Measurements from ENCODE around the gene HPSE2.
"Not testable (repeated sequence)": the region's sequence is repeated elsewhere in the genome, so short reads cannot be mapped to it uniquely, and the experiment has no call there.

HPSE2 gene

GRCh38 chr10:98921316-98921715, 314.3 kb downstream of the HPSE2 start:
- DNase-seq (ENCODE audit: low read depth in 2 of 3, low spot score in 1 of 3): no peak

GRCh38 chr10:98920807-98921206, 314.8 kb downstream of the HPSE2 start:
- DNase-seq (ENCODE audit: low read depth in 2 of 3, low spot score in 1 of 3): no peak

GRCh38 chr10:98920360-98920759, 315.3 kb downstream of the HPSE2 start:
- DNase-seq (ENCODE audit: low read depth in 2 of 3, low spot score in 1 of 3): no peak

- DNase-seq (ENCODE audit: low read depth in 2 of 3, low spot score in 1 of 3): no peak
These were observed 315.8 kb downstream of the HPSE2 start for GRCh38 chr10:98919899-98920298.

GRCh38 chr10:98917828-98918227, 317.8 kb downstream of the HPSE2 start:
- no peak for DNase-seq (ENCODE audit: low read depth in 2 of 3, low spot score in 1 of 3)

- DNase-seq (ENCODE audit: low read depth in 2 of 3, low spot score in 1 of 3): no peak
These were observed 319.0 kb downstream of the HPSE2 start for GRCh38 chr10:98916526-98917125.

GRCh38 chr10:98915911-98916310, 319.7 kb downstream of the HPSE2 start:
- DNase-seq (ENCODE audit: low read depth in 2 of 3, low spot score in 1 of 3): no peak

- no peak for DNase-seq (ENCODE audit: low read depth in 2 of 3, low spot score in 1 of 3)
These were observed 325.1 kb downstream of the HPSE2 start for GRCh38 chr10:98910546-98910945.

- DNase-seq (ENCODE audit: low read depth in 2 of 3, low spot score in 1 of 3): no peak
These were observed 325.6 kb downstream of the HPSE2 start for GRCh38 chr10:98910048-98910447.

- DNase-seq (ENCODE audit: low read depth in 2 of 3, low spot score in 1 of 3): no peak
These were observed 326.8 kb downstream of the HPSE2 start for GRCh38 chr10:98908868-98909267.

GRCh38 chr10:98908247-98908646, 327.4 kb downstream of the HPSE2 start:
- DNase-seq (ENCODE audit: low read depth in 2 of 3, low spot score in 1 of 3): not testable (repeated sequence)

- DNase-seq (ENCODE audit: low read depth in 2 of 3, low spot score in 1 of 3): no peak
These were observed 334.1 kb downstream of the HPSE2 start for GRCh38 chr10:98901441-98902110.

GRCh38 chr10:98899018-98899417, 336.6 kb downstream of the HPSE2 start:
- no peak for DNase-seq (ENCODE audit: low read depth in 2 of 3, low spot score in 1 of 3)

GRCh38 chr10:98892523-98892922, 343.1 kb downstream of the HPSE2 start:
- no peak for DNase-seq (ENCODE audit: low read depth in 2 of 3, low spot score in 1 of 3)

GRCh38 chr10:98886686-98887085, 349.0 kb downstream of the HPSE2 start:
- DNase-seq (ENCODE audit: low read depth in 2 of 3, low spot score in 1 of 3): no peak

GRCh38 chr10:98885378-98885777, 350.3 kb downstream of the HPSE2 start:
- no peak for DNase-seq (ENCODE audit: low read depth in 2 of 3, low spot score in 1 of 3)

- DNase-seq (ENCODE audit: low read depth in 2 of 3, low spot score in 1 of 3): no peak
These were observed 353.9 kb downstream of the HPSE2 start for GRCh38 chr10:98881789-98882188.

- no peak for DNase-seq (ENCODE audit: low read depth in 2 of 3, low spot score in 1 of 3)
These were observed 354.7 kb downstream of the HPSE2 start for GRCh38 chr10:98880971-98881370.

GRCh38 chr10:98878921-98879320, 356.7 kb downstream of the HPSE2 start:
- DNase-seq (ENCODE audit: low read depth in 2 of 3, low spot score in 1 of 3): no peak

- DNase-seq (ENCODE audit: low read depth in 2 of 3, low spot score in 1 of 3): no peak
These were observed 357.2 kb downstream of the HPSE2 start for GRCh38 chr10:98878418-98878817.

- DNase-seq (ENCODE audit: low read depth in 2 of 3, low spot score in 1 of 3): no peak
These were observed 373.7 kb downstream of the HPSE2 start for GRCh38 chr10:98861962-98862361.

- no peak for DNase-seq (ENCODE audit: low read depth in 2 of 3, low spot score in 1 of 3)
These were observed 377.1 kb downstream of the HPSE2 start for GRCh38 chr10:98858525-98858924.

All from stimulated activated CD4-positive, alpha-beta T cell treated with anti-CD3 and anti-CD28 coated beads, Interleukin-12 subunit alpha, Interleukin-12 subunit beta, amount 100 ng/mL, for 48 hours (primary cell).